ENCODE measurements around the gene GZF1. TPM values are rescaled to one million over a fixed set of nuclear protein-coding genes. Genes with fewer than 3 reads are reported as not detected.

GZF1 gene
- total RNA-seq, 5 donors from 2014 or later (not counting 1 experiment from before 2014, with no cell fraction given): 10.2 to 35.1 (median 13.1) TPM

GRCh38 chr20:23332467-23332866 lies 29.5 kb upstream of the GZF1 start:
- DNase-seq (no peak), ATAC-seq (replicated peaks in 1 of 4) (no peak)
- Histone ChIP-seq H3K27ac (ENCODE audit: low read length) (no peak overlapping the region), H3K4me3 (ENCODE audit: control insufficient read depth in 1 of 2, extremely low read depth in 1 of 2, low read length in 1 of 2) (no peak overlapping the region), H3K27me3 (replicated peaks in 1 of 2; ENCODE audit: control insufficient read depth in 2 of 2, extremely low read depth in 1 of 2, insufficient read depth in 2 of 2, low read length in 1 of 2) (no peaks in the 10 kb centered on the region), H3K9me3 (no peaks in the 10 kb centered on the region), H3K36me3 (ENCODE audit: control insufficient read depth in 2 of 2, extremely low read depth in 1 of 2, insufficient read depth in 1 of 2, low read length in 1 of 2) (no peaks in the 10 kb centered on the region), H3K4me1 (ENCODE audit: control insufficient read depth in 1 of 2, extremely low read depth in 1 of 2, insufficient read depth in 2 of 2, low read length in 2 of 2) (no peaks in the 10 kb centered on the region)
- ChIA-PET POLR2A (no interaction called here), CTCF (no interaction called here)
- 40% methylated on average over 1 of the region's 2 CpGs for WGBS (ENCODE audit: insufficient coverage)
- H3K9me3 Mint-ChIP-seq: no peaks in the 10 kb centered on the region
- peaks cover 3% of the 10 kb centered on the region for H3K36me3 Mint-ChIP-seq
- peaks cover 0 to 5% (median 0%) of the 10 kb centered on the region in 3 donors for H3K4me1 Mint-ChIP-seq
- no peak overlapping the region for H3K27ac Mint-ChIP-seq
- no peak overlapping the region for H3K4me3 Mint-ChIP-seq
- H3K27me3 Mint-ChIP-seq: no peaks in the 10 kb centered on the region

- CTCF ChIA-PET: interaction anchor here in 1 of 2 donors (0.7 kb wide), 1 partner anchor 107 kb away, joined by 7 read pairs; no protein-coding TSS in a partner anchor
- 22% methylated on average over 3 of the region's 3 CpGs for WGBS (ENCODE audit: insufficient coverage)
Observed at GRCh38 chr20:23334111-23334510, 27.9 kb upstream of the GZF1 start.

GRCh38 chr20:23335521-23335920 lies 26.5 kb upstream of the GZF1 start:
- Mint-ChIP-seq H3K9me3 (no peaks in the 10 kb centered on the region), H3K27ac (no peak overlapping the region), H3K27me3 (no peaks in the 10 kb centered on the region), H3K4me3 (no peak overlapping the region), H3K36me3 (no peaks in the 10 kb centered on the region), H3K4me1 (peaks cover 0 to 5% (median 0%) of the 10 kb centered on the region in 3 donors)
- CTCF ChIA-PET: no interaction called here
- H3K36me3 ChIP-seq (ENCODE audit: control insufficient read depth in 2 of 2, extremely low read depth in 1 of 2, insufficient read depth in 1 of 2, low read length in 1 of 2): no peaks in the 10 kb centered on the region
- H3K9me3 ChIP-seq: no peaks in the 10 kb centered on the region
- POLR2A ChIA-PET: no interaction called here
- no peak overlapping the region for H3K27ac ChIP-seq (ENCODE audit: low read length)
- DNase-seq (no peak), ATAC-seq (replicated peaks in 1 of 4) (no peak)
- H3K27me3 ChIP-seq (replicated peaks in 1 of 2; ENCODE audit: control insufficient read depth in 2 of 2, extremely low read depth in 1 of 2, insufficient read depth in 2 of 2, low read length in 1 of 2): peaks cover 0 to 7% of the 10 kb centered on the region in 2 experiments
- H3K4me1 ChIP-seq (ENCODE audit: control insufficient read depth in 1 of 2, extremely low read depth in 1 of 2, insufficient read depth in 2 of 2, low read length in 2 of 2): no peaks in the 10 kb centered on the region
- 100% methylated on average over 2 of the region's 5 CpGs for WGBS (ENCODE audit: insufficient coverage)
- H3K4me3 ChIP-seq (ENCODE audit: control insufficient read depth in 1 of 2, extremely low read depth in 1 of 2, low read length in 1 of 2): no peak overlapping the region

More at GRCh38 chr20:23334111-23334510, 27.9 kb upstream of the GZF1 start:
- DNase-seq (no peak), ATAC-seq (replicated peaks in 1 of 4) (no peak)
- POLR2A ChIA-PET: no interaction called here
- no peaks in the 10 kb centered on the region for H3K27me3 Mint-ChIP-seq
- peaks cover 3% of the 10 kb centered on the region for H3K36me3 Mint-ChIP-seq
- Histone ChIP-seq H3K4me3 (ENCODE audit: control insufficient read depth in 1 of 2, extremely low read depth in 1 of 2, low read length in 1 of 2) (no peak overlapping the region), H3K27me3 (replicated peaks in 1 of 2; ENCODE audit: control insufficient read depth in 2 of 2, extremely low read depth in 1 of 2, insufficient read depth in 2 of 2, low read length in 1 of 2) (no peaks in the 10 kb centered on the region), H3K27ac (ENCODE audit: low read length) (no peak overlapping the region), H3K9me3 (no peaks in the 10 kb centered on the region), H3K4me1 (ENCODE audit: control insufficient read depth in 1 of 2, extremely low read depth in 1 of 2, insufficient read depth in 2 of 2, low read length in 2 of 2) (no peaks in the 10 kb centered on the region), H3K36me3 (ENCODE audit: control insufficient read depth in 2 of 2, extremely low read depth in 1 of 2, insufficient read depth in 1 of 2, low read length in 1 of 2) (no peaks in the 10 kb centered on the region)
- no peak overlapping the region for H3K4me3 Mint-ChIP-seq
- H3K4me1 Mint-ChIP-seq: peaks cover 0 to 5% (median 0%) of the 10 kb centered on the region in 3 donors
- H3K9me3 Mint-ChIP-seq: no peaks in the 10 kb centered on the region
- no peak overlapping the region for H3K27ac Mint-ChIP-seq

- Histone ChIP-seq H3K27me3 (replicated peaks in 1 of 2; ENCODE audit: control insufficient read depth in 2 of 2, extremely low read depth in 1 of 2, insufficient read depth in 2 of 2, low read length in 1 of 2) (peaks cover 0 to 7% of the 10 kb centered on the region in 2 experiments), H3K36me3 (ENCODE audit: control insufficient read depth in 2 of 2, extremely low read depth in 1 of 2, insufficient read depth in 1 of 2, low read length in 1 of 2) (no peaks in the 10 kb centered on the region), H3K9me3 (no peaks in the 10 kb centered on the region), H3K4me3 (ENCODE audit: control insufficient read depth in 1 of 2, extremely low read depth in 1 of 2, low read length in 1 of 2) (no peak overlapping the region), H3K27ac (ENCODE audit: low read length) (no peak overlapping the region), H3K4me1 (ENCODE audit: control insufficient read depth in 1 of 2, extremely low read depth in 1 of 2, insufficient read depth in 2 of 2, low read length in 2 of 2) (no peaks in the 10 kb centered on the region)
- 90% methylated on average over 4 of the region's 5 CpGs for WGBS (ENCODE audit: insufficient coverage)
- ChIA-PET POLR2A (no interaction called here), CTCF (no interaction called here)
- Mint-ChIP-seq H3K9me3 (no peaks in the 10 kb centered on the region), H3K27me3 (no peaks in the 10 kb centered on the region), H3K4me3 (no peak overlapping the region), H3K4me1 (peaks cover 0 to 5% (median 0%) of the 10 kb centered on the region in 3 donors), H3K36me3 (no peaks in the 10 kb centered on the region), H3K27ac (no peak overlapping the region)
- no peak for ATAC-seq (replicated peaks in 1 of 4)
- no peak for DNase-seq
Observed at GRCh38 chr20:23336476-23336875, 25.5 kb upstream of the GZF1 start.

GRCh38 chr20:23337312-23337711 lies 24.7 kb upstream of the GZF1 start:
- Histone ChIP-seq H3K27me3 (replicated peaks in 1 of 2; ENCODE audit: control insufficient read depth in 2 of 2, extremely low read depth in 1 of 2, insufficient read depth in 2 of 2, low read length in 1 of 2) (peaks cover 0 to 9% of the 10 kb centered on the region in 2 experiments), H3K36me3 (ENCODE audit: control insufficient read depth in 2 of 2, extremely low read depth in 1 of 2, insufficient read depth in 1 of 2, low read length in 1 of 2) (no peaks in the 10 kb centered on the region), H3K4me3 (ENCODE audit: control insufficient read depth in 1 of 2, extremely low read depth in 1 of 2, low read length in 1 of 2) (no peak overlapping the region), H3K9me3 (no peaks in the 10 kb centered on the region), H3K27ac (ENCODE audit: low read length) (no peak overlapping the region), H3K4me1 (ENCODE audit: control insufficient read depth in 1 of 2, extremely low read depth in 1 of 2, insufficient read depth in 2 of 2, low read length in 2 of 2) (no peaks in the 10 kb centered on the region)
- H3K4me1 Mint-ChIP-seq: peaks cover 0 to 5% (median 0%) of the 10 kb centered on the region in 3 donors
- ATAC-seq (replicated peaks in 1 of 4): no peak
- no peak overlapping the region for H3K27ac Mint-ChIP-seq
- CTCF ChIA-PET: no interaction called here
- H3K9me3 Mint-ChIP-seq: no peaks in the 10 kb centered on the region
- peaks cover 0 to 4% of the 10 kb centered on the region in 2 donors for H3K27me3 Mint-ChIP-seq
- no peaks in the 10 kb centered on the region for H3K36me3 Mint-ChIP-seq
- POLR2A ChIA-PET: no interaction called here
- H3K4me3 Mint-ChIP-seq: no peak overlapping the region
- DNase-seq: no peak

- no peaks in the 10 kb centered on the region for H3K36me3 ChIP-seq (ENCODE audit: control insufficient read depth in 2 of 2, extremely low read depth in 1 of 2, insufficient read depth in 1 of 2, low read length in 1 of 2)
- peaks cover 0 to 9% of the 10 kb centered on the region in 2 experiments for H3K27me3 ChIP-seq (replicated peaks in 1 of 2; ENCODE audit: control insufficient read depth in 2 of 2, extremely low read depth in 1 of 2, insufficient read depth in 2 of 2, low read length in 1 of 2)
- Mint-ChIP-seq H3K36me3 (no peaks in the 10 kb centered on the region), H3K27me3 (peaks cover 0 to 4% of the 10 kb centered on the region in 2 donors), H3K4me1 (no peaks in the 10 kb centered on the region), H3K9me3 (no peaks in the 10 kb centered on the region), H3K4me3 (no peak overlapping the region), H3K27ac (no peak overlapping the region)
- DNase-seq (no peak), ATAC-seq (replicated peaks in 1 of 4) (no peak)
- no peak overlapping the region for H3K4me3 ChIP-seq (ENCODE audit: control insufficient read depth in 1 of 2, extremely low read depth in 1 of 2, low read length in 1 of 2)
- WGBS (ENCODE audit: insufficient coverage): 85% methylated on average over 13 of the region's 13 CpGs
- H3K27ac ChIP-seq (ENCODE audit: low read length): no peak overlapping the region
- H3K4me1 ChIP-seq (ENCODE audit: control insufficient read depth in 1 of 2, extremely low read depth in 1 of 2, insufficient read depth in 2 of 2, low read length in 2 of 2): no peaks in the 10 kb centered on the region
- CTCF ChIA-PET: interaction anchor here in 1 of 2 donors (1.6 kb wide), 1 partner anchor 649 kb away, joined by 5 read pairs; no protein-coding TSS in a partner anchor
- H3K9me3 ChIP-seq: no peaks in the 10 kb centered on the region
- POLR2A ChIA-PET: interaction anchor here (1.0 to 1.1 kb wide), 2 partner anchors 10 to 67 kb away, joined by 3 to 4 read pairs; no protein-coding TSS in a partner anchor
Observed at GRCh38 chr20:23339986-23340385, 22.0 kb upstream of the GZF1 start.
